NCI-H446 (cell line): ENCODE results near the gene UTS2B.
"Not testable (repeated sequence)": the region's sequence is repeated elsewhere in the genome, so short reads cannot be mapped to it uniquely, and the experiment has no call there.

Source experiments
- DNase-seq, 2 experiments: peaks; one replicate each; lab custom pipeline; 2025; lab: John Stamatoyannopoulos, UW

UTS2B gene

DNA sequence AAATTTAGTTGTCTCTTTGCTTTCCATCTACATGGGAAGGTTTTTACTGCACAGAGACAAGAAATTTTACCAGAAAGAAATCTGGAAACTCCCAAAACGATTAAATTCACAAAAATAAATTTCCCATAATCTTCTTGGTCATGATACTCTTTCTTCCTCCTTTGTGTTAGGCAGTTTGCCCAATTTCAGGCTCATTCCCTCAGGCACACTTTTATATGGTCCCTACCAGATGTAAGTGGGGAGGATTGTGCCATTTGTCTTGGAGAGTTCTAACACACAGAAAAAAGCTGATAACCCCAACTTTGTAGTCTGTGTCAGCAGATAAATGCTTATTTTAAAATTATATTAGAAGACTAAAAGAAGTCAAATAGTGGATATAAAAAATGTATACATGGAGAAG lies 50.2 kb downstream of the UTS2B start:
- DNase-seq = no peak

DNA sequence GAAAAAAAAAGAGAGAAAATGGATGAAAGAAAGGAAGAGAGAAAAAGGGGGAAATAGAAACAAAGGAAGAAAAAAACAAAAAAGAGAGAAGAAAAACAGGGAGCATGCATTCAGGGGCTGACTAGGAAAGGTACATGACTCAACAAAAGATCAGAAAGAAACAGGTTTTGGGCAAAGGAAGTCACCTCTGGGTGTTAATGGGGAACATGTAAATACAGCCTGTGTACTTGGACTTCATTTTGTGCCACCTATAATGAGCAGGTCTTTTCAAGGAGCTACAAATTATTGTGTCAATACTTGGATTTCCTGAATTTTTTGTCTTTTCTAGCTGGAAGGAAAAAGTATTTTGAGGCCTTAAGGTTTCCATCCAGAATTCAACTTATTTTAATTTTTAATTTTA lies 54.6 kb downstream of the UTS2B start:
- DNase-seq = no peak

DNA sequence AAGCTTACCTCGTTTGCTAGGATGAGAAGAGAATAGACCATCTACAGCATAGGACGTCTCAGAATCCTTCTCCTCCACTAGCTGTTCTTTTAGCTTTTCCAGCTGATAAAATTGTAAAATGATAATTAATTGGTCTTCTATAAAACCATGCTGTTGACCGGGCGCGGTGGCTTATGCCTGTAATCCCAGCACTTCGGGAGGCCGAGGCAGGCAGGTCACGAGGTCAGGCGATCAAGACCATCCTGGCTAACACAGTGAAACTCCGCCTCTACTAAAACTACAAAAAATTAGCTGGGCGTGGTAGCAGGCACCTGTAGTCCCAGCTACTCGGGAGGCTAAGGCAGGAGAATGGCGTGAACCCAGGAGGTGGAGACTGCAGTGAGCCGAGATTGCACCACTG lies 55.1 kb downstream of the UTS2B start:
- DNase-seq = not testable (repeated sequence)

DNA sequence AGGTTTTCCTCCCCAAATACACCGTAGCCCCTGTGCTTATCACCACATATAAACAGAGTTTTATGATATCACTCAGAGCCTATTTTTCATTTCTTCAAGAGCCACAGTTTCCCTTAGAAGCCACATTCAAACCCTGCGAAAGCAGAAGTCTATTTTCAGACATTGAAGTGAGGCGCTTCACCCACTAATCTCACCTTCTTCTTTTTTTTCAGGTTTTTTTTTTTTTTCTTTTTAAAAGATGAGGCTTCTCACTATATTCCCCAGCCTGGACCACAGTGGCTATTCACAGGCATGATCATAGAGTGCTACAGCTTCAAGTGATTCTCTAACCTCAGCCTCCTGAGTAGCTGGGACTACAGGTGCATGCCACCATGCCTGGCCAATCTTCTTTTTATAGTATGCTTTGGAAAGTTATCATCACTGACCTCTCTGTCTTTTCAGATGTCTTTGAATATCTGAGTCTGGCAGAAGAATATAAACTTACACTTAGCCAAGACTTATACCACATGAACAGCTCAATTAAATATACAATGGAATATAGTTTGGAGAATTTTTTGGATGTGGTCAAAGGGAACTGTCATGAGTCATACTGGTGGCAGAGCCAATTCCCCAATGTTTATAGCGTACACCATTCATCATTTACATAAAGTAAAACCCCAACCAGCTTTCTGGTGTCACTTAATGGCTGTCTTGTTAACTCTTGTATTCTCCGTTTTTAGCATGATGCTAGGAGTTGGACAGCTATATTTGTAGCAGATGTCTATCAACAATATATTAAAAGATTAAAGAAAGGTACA lies 60.8 kb downstream of the UTS2B start:
- no peak for DNase-seq

DNA sequence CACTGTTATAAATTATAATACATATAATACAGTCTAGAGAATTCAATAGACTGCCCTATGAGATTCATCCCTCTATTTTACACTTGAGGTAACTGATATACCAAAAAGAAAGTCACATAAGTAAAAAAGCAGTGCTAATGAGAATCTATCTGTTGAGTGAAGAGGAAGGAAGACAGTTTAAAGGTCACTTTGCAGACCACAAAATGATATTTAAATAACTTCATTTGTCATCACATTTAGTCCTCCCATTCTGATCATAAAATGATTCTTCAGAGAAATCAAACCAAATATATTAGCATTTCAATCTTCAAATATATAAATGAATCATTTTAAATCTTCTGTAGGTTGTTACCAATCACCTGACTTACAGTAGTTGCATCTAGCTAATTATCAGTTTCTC lies 61.6 kb downstream of the UTS2B start:
- no peak for DNase-seq

DNA sequence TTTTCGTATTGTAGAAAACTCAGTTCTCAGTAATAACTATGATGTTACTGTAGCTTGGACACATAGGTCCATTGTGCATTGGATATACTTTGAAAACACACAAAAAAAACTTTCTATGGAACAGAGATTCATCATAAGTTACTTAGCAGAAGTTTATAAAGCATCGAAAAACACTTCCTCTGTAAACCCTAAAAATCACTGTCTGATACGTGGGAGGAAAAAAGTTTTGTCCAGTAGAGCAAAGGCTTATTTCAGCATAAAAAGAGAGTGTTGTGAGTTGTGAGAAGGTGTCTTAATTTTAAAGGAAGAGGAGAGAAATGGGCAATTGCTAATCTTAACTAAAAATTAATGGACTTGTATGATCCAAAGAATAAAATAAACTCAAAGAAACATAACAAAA lies 66.5 kb downstream of the UTS2B start:
- no peak for DNase-seq

DNA sequence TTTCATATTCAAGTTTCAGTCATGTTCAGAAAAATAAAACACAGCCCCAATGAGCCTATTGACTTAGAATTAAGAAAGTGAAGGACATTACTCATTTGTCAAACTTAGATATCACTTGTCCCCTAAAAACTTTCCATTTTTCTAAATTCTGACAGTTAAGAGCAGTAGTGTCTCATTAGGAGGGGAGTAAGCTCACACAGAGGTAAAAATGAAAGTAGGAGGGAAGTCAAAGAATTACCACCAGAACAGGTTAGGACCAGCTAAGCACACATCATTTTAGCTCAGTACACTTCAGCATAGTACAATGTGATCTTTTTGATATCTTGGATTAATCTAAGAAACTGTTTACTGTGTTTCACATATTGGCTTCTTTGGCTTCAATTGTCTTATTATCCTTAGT lies 67.0 kb downstream of the UTS2B start:
- DNase-seq = no peak

DNA sequence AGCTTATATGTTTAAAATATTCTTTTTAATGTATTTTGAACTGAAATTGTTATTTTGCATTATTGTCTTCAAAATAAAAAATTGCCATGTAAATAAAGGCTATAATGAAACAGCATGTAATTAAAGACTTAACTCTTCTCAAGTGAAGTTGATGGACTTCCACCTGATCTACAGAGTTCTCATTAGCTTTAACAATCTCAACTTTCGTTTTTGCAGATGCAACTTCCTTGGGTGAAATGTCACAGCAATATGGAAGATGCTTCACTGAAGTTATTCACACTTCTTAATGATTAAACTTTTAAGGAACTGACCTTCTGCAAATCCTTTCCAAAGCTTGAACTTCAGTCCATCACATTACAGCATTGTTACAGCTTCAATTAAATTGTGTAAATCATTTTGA lies 67.7 kb downstream of the UTS2B start:
- no peak for DNase-seq

DNA sequence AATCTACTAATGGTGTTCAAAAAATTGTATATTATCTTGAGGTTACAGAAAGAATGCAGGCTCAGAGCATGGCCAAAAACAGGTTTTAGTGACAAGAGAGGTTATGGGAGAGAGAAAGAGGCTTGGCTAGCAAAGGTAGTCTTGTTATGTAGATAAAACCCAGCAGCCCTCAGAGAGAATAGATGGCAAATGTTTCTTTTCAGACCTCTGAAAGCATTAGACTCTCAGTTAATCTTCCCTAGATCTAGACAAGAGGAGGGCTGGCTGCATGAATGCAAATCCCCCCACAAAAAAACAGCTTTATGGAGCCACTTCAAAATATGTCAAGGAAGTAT lies 69.1 kb downstream of the UTS2B start:
- no peak for DNase-seq

DNA sequence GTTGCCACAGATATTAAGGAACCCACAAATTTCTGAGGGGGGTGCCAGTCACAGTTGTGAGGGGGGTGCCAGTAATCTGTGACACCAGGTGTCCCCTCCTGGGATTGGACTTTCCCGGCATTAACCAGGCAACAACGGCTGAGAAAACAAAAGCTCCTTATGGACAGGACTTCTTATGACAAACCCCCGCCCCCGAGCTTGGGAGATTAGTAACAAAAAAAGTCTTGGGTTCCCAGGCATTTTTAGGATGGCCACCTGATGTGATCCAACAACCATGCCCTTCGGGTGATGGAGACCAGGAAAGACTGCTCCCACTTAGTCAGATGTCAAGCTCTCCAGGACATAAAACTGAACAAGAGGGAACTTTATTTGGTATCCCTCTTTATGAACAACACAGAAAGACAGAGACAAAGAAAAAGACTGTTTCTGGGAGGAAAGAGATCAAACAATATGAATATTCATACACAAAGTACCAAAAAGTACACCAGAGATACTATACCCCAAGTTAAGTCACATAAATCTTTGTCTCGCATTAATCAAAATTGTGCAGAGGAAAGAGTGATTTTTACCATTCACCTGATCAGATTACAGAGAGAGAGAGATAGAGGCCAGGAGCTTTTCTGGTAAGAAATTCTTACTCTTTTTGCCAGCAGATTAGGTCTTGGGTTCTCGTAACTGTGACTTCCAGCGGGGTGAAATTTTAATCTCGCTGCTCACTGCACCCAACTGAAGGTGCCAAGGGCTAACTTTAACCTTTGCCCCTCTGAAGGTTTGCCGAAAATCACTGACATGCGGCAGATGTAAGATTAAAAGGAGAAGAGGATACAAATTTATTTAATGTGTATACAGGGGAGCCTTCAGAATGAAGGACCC lies 69.7 kb downstream of the UTS2B start:
- DNase-seq = no peak

DNA sequence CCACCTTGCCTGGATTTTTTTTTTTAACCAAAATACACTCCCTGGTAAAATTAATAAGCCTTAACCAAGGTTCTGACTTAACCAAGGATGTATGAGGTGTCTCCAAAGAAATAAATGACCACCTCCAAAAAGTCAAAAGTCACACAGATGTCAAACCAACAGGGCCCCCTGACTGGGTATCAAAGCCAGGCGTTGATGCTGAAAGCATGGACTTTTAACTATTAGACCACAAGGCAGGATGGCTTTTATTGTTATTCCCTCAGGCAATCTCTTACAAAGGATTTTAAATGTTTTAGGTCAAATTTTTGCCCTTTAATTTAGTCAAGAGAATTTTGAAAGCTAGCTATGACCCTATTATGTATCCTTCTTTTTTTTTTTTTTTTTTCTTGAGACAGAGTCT lies 70.8 kb downstream of the UTS2B start:
- no peak for DNase-seq

DNA sequence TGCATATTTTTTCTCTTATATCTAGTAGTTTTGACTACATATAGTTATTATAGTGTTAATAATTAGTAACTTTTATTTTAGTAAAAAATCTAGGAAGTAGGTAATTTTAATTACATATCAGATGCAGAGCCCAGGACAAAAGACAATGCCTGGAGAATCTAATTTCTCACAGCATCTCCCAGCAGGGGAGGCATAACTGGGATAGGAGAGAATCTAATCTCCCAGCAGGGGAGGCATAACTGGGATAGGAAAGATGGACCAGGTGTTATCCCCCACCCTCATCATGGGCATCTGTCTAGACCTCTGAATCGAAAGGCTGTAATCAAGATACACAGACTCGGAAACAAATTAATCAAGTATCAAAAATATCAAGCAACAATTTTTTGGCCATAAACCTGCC lies 73.0 kb downstream of the UTS2B start:
- DNase-seq = no peak

DNA sequence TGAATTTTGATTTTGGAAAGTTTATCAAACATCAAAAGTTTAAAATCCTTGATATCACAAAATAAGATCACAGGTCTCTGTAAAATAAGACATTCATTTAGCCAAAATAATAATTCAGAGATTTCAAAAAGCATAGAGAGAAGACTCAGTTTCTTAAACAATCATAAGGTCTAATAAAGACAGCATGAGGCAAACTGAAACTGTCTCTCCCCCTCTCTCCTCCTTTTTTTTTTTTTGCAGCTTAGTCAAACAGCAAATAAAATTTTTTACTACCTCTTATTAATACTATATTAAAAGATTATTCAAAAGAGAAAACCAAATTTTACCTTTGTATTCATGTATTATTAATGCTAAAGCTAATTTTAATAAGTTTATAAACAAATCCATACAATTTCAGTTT lies 73.9 kb downstream of the UTS2B start:
- no peak for DNase-seq

DNA sequence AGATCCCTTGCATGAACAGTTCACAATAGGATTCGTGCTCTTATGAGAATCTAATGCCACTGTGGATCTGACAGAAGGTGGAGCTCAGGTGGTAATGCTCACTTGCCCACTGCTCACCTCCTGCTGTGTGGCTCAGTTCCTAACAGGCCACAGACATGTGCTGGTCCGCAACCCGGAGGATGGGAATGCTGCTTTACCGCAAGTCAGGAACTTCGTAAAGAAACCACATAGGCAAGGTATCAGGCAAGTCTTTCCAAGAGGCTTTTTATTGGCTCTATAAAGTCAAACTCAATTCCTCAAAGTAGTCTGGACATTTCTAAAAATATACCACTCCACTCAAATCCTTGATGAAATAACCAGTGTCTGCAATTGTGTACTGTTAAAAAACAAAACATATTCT lies 75.2 kb downstream of the UTS2B start:
- no peak for DNase-seq

DNA sequence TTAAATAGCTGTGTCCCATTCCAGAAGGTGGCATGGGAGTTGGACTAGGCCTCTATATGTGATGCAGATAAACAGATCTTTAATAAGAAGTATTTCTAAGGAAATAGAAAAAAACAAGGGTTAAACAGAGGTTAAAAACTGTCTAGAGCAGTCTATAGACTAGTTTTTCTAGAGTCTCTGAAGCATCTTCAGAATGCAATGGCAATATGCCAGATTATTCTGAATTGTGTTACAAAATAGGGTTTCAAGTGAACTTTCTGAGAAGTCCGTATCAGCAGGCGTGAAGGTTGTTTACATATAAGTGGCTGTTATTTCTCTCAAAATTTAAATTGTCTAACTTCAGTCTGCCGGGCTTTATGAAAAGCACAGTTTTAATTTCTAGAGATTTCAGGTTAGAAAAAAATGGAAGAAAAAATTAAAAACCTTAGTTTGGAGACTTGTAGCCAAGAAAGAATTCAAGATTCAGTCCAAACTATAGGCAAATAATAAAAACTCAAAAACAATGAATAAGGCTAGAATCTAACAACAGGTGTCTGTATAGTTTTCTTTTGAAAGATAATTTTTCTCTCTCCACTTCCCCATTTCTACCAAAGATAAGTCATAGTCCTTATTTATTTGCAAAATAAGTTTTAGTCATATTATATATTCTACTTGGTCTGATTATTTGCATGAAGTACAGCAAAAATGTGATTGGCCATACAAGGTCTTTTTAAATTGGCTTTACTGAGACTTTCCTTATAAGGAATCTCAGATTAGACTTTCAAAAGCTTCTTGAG lies 76.0 kb downstream of the UTS2B start:
- no peak for DNase-seq

DNA sequence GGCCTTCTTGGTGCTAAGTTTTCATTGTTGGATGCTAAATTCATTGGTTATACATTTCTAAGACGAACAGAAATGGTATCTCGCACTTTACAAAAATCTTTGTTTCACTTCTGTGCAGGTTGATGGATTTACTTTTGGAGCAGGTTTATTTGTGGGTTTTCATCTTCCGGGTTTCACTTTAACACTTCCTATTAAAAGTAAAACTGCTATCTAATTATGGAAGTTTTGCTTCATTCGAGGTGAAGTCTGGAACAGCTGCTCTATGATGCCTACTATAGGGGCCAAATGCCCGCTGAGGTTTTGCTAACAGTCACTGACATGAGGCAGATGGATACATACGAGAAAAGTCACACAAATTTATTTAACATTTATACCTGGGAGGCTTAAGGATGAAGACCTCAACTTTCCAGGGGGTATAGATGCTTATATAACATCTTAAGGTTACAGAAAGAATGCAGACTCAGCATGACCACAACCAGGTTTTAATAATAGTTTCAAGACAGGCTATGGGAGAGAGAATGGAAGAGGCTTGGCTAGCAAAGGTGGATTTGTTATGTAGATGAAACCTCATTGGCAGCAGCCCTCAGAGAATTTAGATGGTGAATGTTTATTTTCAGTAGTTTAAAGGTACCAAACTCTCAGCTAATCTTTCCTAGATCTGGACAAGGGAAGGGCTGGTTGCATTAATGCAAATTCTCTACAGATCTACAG lies 77.1 kb downstream of the UTS2B start:
- no peak for DNase-seq

DNA sequence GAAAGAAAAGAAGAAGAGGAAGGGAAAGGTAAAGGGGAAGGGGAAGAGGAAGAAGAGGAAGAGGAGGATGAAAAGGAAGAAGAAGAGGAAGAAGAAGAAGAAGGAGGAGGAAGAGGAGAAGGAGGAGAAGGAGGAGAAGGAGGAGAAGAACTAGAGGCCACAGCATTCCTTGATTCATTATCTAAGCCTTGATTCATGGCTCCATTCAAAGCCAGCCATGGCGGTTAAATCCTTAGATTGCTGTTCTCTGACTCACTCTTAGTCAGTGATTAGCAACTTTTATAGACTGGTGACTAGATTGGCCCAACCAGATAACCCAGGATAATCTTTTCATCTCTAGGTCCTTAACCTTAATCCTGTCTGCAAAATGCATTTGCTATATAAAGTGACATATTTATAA lies 83.7 kb downstream of the UTS2B start:
- no peak for DNase-seq

DNA sequence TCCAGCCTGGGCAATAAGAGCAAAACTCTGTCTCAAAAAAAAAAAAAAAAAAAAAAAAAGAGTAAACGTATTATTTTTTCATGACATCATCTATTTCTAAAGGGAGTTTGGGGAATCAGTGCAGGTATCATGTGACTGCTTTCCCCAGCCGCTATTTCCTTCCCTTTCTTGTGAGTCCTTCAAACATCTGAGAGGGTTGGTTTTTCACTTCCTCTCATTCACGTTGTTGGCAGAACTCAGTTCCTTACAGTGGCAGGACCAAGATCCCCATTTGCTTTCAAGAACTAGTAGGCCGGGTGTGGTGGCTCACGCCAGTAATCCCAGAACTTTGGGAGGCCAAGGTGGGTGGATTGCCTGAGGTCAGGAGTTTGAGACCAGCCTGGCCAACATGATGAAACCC lies 84.3 kb downstream of the UTS2B start:
- not testable (repeated sequence) for DNase-seq

DNA sequence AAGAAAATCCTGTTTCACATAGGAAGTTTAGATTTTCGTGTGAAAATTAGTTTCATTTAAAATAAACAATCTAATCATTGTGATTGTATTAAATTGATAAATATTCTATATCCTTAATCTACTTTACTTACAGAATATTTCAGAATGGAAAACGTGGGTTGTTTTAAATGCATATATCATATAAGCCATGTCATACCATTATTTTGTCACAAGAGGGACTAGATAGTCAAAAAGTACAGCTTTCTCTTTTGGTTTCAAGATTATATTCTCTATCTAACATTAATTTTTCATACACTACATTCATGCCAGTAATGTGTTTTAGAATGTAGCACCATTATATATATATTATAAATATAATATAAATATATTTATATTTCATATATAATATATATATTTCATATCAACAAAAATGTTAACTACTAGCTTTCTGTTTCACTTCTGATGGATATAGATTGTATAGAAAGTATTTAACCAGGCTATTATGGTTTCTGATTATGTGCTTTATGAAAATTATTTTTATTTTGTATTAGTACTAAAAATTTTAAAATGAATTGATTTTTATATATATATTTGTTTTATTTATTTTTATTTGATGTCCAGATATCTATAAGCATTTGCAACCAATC lies 86.0 kb downstream of the UTS2B start:
- peak in 1 of 2 experiments; percentile 35 for DNase-seq

DNA sequence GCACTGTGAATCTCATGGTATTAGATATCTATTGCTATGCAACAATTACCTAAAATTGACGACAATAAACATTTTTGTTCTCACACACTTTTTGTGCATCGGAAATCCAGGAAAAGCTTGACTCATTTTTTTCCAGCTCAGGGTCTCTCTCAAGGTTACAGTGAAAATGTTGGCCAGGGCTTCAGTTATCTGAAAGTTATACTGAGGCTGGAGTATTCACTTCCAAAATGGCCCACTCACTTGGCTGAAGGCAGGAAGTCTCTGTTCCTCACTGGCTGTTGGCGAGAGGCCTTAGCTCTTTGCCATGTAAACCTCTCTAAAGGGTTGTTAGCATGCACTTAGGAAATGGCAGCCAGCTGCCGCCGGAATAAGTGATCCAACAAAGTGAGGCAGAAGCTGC lies 89.8 kb downstream of the UTS2B start:
- peak in 1 of 2 experiments; percentile 29 for DNase-seq

DNA sequence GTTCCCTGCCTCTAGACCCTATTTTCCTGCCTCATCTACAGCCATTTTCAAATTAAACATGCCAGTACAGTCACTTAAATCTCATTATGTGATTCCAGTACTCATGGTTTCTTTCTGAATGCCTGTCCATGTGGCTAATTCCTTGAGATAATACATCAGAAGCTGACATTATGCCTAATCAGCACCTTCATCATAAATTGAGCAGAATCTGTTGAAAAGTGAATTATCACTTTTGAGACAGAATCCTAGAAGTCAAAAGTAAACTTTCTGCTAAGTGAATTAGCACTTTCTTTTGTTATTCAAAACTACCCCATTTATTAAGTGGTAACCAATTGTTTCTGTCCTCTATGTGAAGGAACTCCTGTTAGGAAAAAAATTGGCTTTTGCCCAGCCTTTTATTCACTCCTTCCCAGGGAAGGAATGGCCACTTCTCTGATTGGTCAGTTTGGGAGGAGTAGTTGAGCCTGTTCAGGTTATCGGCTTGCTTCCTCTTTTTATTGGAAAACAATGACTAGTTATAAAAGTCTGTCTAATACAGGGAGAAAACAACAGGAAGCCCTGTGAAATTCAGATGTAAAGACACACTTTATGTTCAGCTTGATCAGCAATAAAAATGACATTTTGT lies 90.8 kb downstream of the UTS2B start:
- DNase-seq = no peak
